LNCAP (cell line): ENCODE data around the gene SLC7A6OS.

Source experiments
- CTCF ChIP-seq: fragments of 450-650 bp; IDR thresholded peaks from 2 replicates; pipeline ENCODE4 v1.5.1; 2017; ENCODE audit warnings: mild to moderate bottlenecking

SLC7A6OS gene

GRCh38 chr16:68296291-68296690, 14.5 kb downstream of the SLC7A6OS start:
- TF ChIP-seq CTCF, result no peak

GRCh38 chr16:68292425-68292824, 18.3 kb downstream of the SLC7A6OS start:
- no peak for TF ChIP-seq CTCF

GRCh38 chr16:68291227-68291626, 19.5 kb downstream of the SLC7A6OS start:
- TF ChIP-seq CTCF, result no peak

GRCh38 chr16:68290450-68290849, 20.3 kb downstream of the SLC7A6OS start:
- TF ChIP-seq CTCF, result no peak

GRCh38 chr16:68289621-68290329, 21.0 kb downstream of the SLC7A6OS start:
- no peak for TF ChIP-seq CTCF

GRCh38 chr16:68289202-68289601, 21.5 kb downstream of the SLC7A6OS start:
- TF ChIP-seq CTCF, result no peak

- no peak for TF ChIP-seq CTCF
Measured at GRCh38 chr16:68288252-68288650, 22.5 kb downstream of the SLC7A6OS start.
